HepG2 (cell line): Measurements from ENCODE around the gene DEPDC1B. TPM values are rescaled to one million over a fixed set of nuclear protein-coding genes. Genes with fewer than 3 reads are reported as not detected.

Experiments used
- ATAC-seq: fragments of 200-7000 bp; cut with Tn5 transposase; 3 replicates; pipeline ENCODE4 v1.9.1; 2020; ENCODE audit warnings: mild to moderate bottlenecking, moderate library complexity
- BruUV-seq: library from RNA; stranded (reverse); fragments of 400-500 nt; replicated peaks from 2 replicates; lab custom pipeline; 2021; lab: Mats Ljungman, UMichigan
- CTCF ChIA-PET: fragments of 300-600 bp; formaldehyde crosslinking; extraction: SDS; loops from one replicate; lab custom pipeline; 2021; ENCODE audit warnings: low total read pairs, inconsistent platforms, low intra/inter-chr PET ratio; lab: Yijun Ruan, JAX
- POLR2A ChIA-PET: fragments of 350-600 bp; sonication (Branson Sonifier 250); formaldehyde crosslinking; loops from one replicate; lab custom pipeline; 2020; ENCODE audit warnings: antibody characterized with exemption, inconsistent platforms; lab: Yijun Ruan, JAX
- DNase-seq: peaks from one replicate; pipeline ENCODE4 v3.0.0-alpha.2; 2015; ENCODE audit warnings: low spot score
- FAIRE-seq: peaks from 3 replicates; lab custom pipeline; 2011; peaks lifted over from hg19 to GRCh38; lab: Jason Lieb, UNC
- H2AFZ ChIP-seq: one replicate; pipeline ENCODE4 v1.6.1; 2011; ENCODE audit warnings: low read length, inconsistent platforms
- H3K27ac ChIP-seq: fragments of 300-600 bp; 3 replicates; pipeline ENCODE4 v1.8.0; 2011; ENCODE audit warnings: mixed run types, mild to moderate bottlenecking, mixed read lengths, low read length, inconsistent platforms; ENCODE audit not compliant: insufficient read depth; ENCODE audit errors: extremely low read length
- H3K27me3 ChIP-seq, 2 experiments: fragments of 200-600 bp in 1 of 2; 2 replicates in 1 of 2; 3 replicates in 1 of 2; pipeline versions ENCODE4 v1.6.0 to v1.8.0; 2011; ENCODE audit warnings: low read length in 2 of 2, mild to moderate bottlenecking in 2 of 2, moderate library complexity in 2 of 2, inconsistent platforms in 1 of 2; ENCODE audit not compliant: insufficient read depth in 2 of 2, control insufficient read depth in 1 of 2
- H3K36me3 ChIP-seq, 2 experiments: fragments of 200-600 bp in 1 of 2; replicated peaks in 1 of 2; 2 replicates in 1 of 2; 3 replicates in 1 of 2; pipeline versions ENCODE4 v1.5.1 to v1.8.0; 2011; ENCODE audit warnings: low read length in 2 of 2, inconsistent platforms in 1 of 2; ENCODE audit not compliant: insufficient read depth in 2 of 2, control insufficient read depth in 1 of 2
- H3K4me1 ChIP-seq: 2 replicates; pipeline ENCODE4 v1.5.1; 2012; ENCODE audit warnings: low read length, inconsistent platforms; ENCODE audit not compliant: insufficient read depth
- H3K4me2 ChIP-seq: 2 replicates; pipeline ENCODE4 v1.6.0; 2011; ENCODE audit warnings: low read depth, low read length, inconsistent platforms
- H3K4me3 ChIP-seq, 3 experiments: fragments of 200-600 bp in 1 of 3; sonication (generic), shearing (Covaris generic) in 1 of 3; replicated peaks in 1 of 3; 2 replicates each; pipeline ENCODE4 v1.5.1; 2011 to 2016; ENCODE audit warnings: low read length in 3 of 3, inconsistent platforms in 2 of 3, low read depth in 2 of 3, mild to moderate bottlenecking in 2 of 3, control low read depth in 1 of 3, mixed read lengths in 1 of 3; ENCODE audit not compliant: insufficient read depth in 1 of 3
- H3K79me2 ChIP-seq: one replicate; pipeline ENCODE4 v1.6.1; 2011; ENCODE audit warnings: low read length, inconsistent platforms; ENCODE audit not compliant: insufficient read depth
- H3K9ac ChIP-seq: 2 replicates; pipeline ENCODE4 v1.6.0; 2011; ENCODE audit warnings: mild to moderate bottlenecking, low read depth, low read length, inconsistent platforms; ENCODE audit not compliant: insufficient read depth
- H3K9me3 ChIP-seq: 2 replicates; pipeline ENCODE4 v1.5.1; 2012; ENCODE audit warnings: mild to moderate bottlenecking, low read length
- H4K20me1 ChIP-seq: 2 replicates; pipeline ENCODE4 v1.6.0; 2011; ENCODE audit warnings: inconsistent platforms, mild to moderate bottlenecking, low read length, moderate library complexity; ENCODE audit not compliant: insufficient read depth
- ERF ChIP-seq: IDR thresholded peaks from 2 replicates; pipeline ENCODE4 v1.6.1; 2018; ENCODE audit warnings: missing biosample characterization, missing genetic modification reagents
- HNF1A ChIP-seq, 2 experiments: sonication (generic) in 1 of 2; formaldehyde crosslinking in 1 of 2; IDR thresholded peaks; 2 replicates each; pipeline versions ENCODE4 v1.4.0 to v1.6.1; 2016 to 2020; ENCODE audit warnings: borderline replicate concordance in 1 of 2, low read depth in 1 of 2, mild to moderate bottlenecking in 1 of 2, missing genetic modification reagents in 1 of 2
- KLF11 ChIP-seq: IDR thresholded peaks from 2 replicates; pipeline ENCODE4 v1.6.1; 2016; ENCODE audit warnings: missing compliant biosample characterization
- PHF20 ChIP-seq: sonication (generic); formaldehyde crosslinking; IDR thresholded peaks from 2 replicates; pipeline ENCODE4 v1.5.0; 2020; ENCODE audit warnings: mild to moderate bottlenecking, missing genetic modification reagents
- RBM22 ChIP-seq: fragments of 200-400 bp; formaldehyde crosslinking; optimal IDR thresholded peaks from 2 replicates; pipeline ENCODE3; 2017; ENCODE audit warnings: mild to moderate bottlenecking, low read length, moderate library complexity
- ZBED4 ChIP-seq: sonication (generic); formaldehyde crosslinking; IDR thresholded peaks from 2 replicates; pipeline ENCODE4 v1.4.0; 2020; ENCODE audit warnings: missing genetic modification reagents, borderline replicate concordance
- ZBTB4 ChIP-seq: sonication (generic); formaldehyde crosslinking; IDR thresholded peaks from 2 replicates; pipeline ENCODE4 v1.4.0; 2020; ENCODE audit warnings: missing genetic modification reagents, mild to moderate bottlenecking, borderline replicate concordance
- ZNF329 ChIP-seq: sonication (generic); formaldehyde crosslinking; IDR thresholded peaks from 2 replicates; pipeline ENCODE4 v1.9.0; 2021; ENCODE audit warnings: low read depth, mild to moderate bottlenecking, missing genetic modification reagents
- ZNF776 ChIP-seq: sonication (generic); formaldehyde crosslinking; IDR thresholded peaks from 2 replicates; pipeline ENCODE4 v1.4.0; 2020; ENCODE audit warnings: mild to moderate bottlenecking, missing genetic modification reagents
- in situ Hi-C: cut with HindIII; loops from 2 replicates; pipeline ENCODE4 v1.10.0; 2017; ENCODE audit warnings: low pct_unique_long_range_greater_than_20kb; ENCODE audit not compliant: extremely low pct_ligation_motif_present
- intact Hi-C: fragments of 100-400 bp; cut with micrococcal nuclease; formaldehyde crosslinking; loops from one replicate; pipeline ENCODE4 v1.10.0; 2022; ENCODE audit not compliant: unreplicated experiment
- polyA plus RNA-seq, 8 experiments: library from polyadenylated mRNA; depleted of rRNA in 3 of 8; stranded (reverse) in 7 of 8; unstranded in 1 of 8; fragments of >200 nt; fragmentation: Illumina TruSeq in 4 of 8; extraction: Trizol in 4 of 8; gene quantifications; 2 replicates each; pipeline versions ENCODE4 v1.2.1 to v1.2.3, GENCODE V29; 2011 to 2016; ENCODE audit warnings: low read depth in 4 of 8, missing spikeins in 1 of 8, mixed read lengths in 1 of 8; ENCODE audit not compliant: insufficient read depth in 1 of 8
- total RNA-seq, 5 experiments: library from RNA; depleted of rRNA; stranded (reverse); fragments of >200 nt; fragmentation: Illumina TruSeq; extraction: Trizol; gene quantifications; 2 replicates each; pipeline ENCODE4 v1.2.3, GENCODE V29; 2016; ENCODE audit warnings: low read depth in 1 of 5
- TF ChIP-seq, protein P1 (sequence below): sonication (generic); formaldehyde crosslinking; IDR thresholded peaks from 2 replicates; pipeline ENCODE4 v1.4.0; 2020; ENCODE audit warnings: mild to moderate bottlenecking, missing genetic modification reagents

The DEPDC1B gene
- total and polyA plus RNA-seq, 2 of the 13 experiments (the other 11 are each of a cell fraction or from before 2014, with no cell fraction given) = 29.5 to 51.3 TPM

DNA sequence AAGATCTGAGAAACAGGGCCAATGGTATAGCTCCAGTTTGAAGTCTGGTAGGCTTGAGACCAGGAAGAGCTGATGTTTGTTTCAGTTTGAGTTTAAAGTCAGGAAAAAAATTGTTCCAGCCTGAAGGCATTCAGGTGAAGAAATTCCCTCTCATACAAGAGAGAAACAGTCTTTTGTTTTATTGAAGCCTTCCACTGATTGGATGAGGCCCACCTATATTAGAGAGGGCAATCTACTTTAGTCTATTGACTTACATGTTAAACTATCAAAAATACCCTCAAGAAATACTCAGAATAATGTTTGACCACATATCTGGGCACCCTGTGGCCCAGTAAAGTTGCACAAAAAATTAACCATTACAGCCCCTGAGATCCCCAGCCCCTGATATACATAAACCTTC is 5.2 kb upstream of the DEPDC1B start:
- H3K27ac ChIP-seq = no peak overlapping the region
- no peak for DNase-seq
- H4K20me1 ChIP-seq = no peaks in the 10 kb centered on the region
- intact Hi-C loops = no loop called here
- ChIA-PET POLR2A (interaction anchor here (1.3 kb wide), 1 partner anchor 17 kb away, joined by 3 read pairs; no protein-coding TSS in a partner anchor), CTCF (no interaction called here)
- no peaks in the 10 kb centered on the region for H3K9me3 ChIP-seq
- no peaks in the 10 kb centered on the region for H3K79me2 ChIP-seq
- H3K27me3 ChIP-seq = peaks cover 0 to 1% of the 10 kb centered on the region in 2 experiments; a peak in 1 of 5 replicates
- H3K36me3 ChIP-seq = no peaks in the 10 kb centered on the region
- in situ Hi-C loops = no loop called here
- H3K4me2 ChIP-seq = no peak overlapping the region
- no peak for ATAC-seq
- BruUV-seq = no TSS peak
- FAIRE-seq = no peak
- peaks cover 17% of the 10 kb centered on the region for H3K4me1 ChIP-seq
- no peak overlapping the region for H2AFZ ChIP-seq
- H3K4me3 ChIP-seq = no peak overlapping the region
- H3K9ac ChIP-seq = no peak overlapping the region
- TF ChIP-seq RBM22 (no peak), KLF11 (no peak), ZNF776 (no peak), PHF20 (CRISPR knock-in tag) (no peak), HNF1A (IDR thresholded peaks at IDR 0.05; ENCODE audit: low read depth) (no peak), HNF1A (CRISPR knock-in tag; IDR thresholded peaks at IDR 0.05; ENCODE audit: borderline replicate concordance) (no peak), ERF (CRISPR knock-in tag) (no peak), ZBTB4 (CRISPR knock-in tag) (no peak), ZBED4 (CRISPR knock-in tag) (no peak), ZNF329 (no peak)
- TF ChIP-seq, protein P1, sequence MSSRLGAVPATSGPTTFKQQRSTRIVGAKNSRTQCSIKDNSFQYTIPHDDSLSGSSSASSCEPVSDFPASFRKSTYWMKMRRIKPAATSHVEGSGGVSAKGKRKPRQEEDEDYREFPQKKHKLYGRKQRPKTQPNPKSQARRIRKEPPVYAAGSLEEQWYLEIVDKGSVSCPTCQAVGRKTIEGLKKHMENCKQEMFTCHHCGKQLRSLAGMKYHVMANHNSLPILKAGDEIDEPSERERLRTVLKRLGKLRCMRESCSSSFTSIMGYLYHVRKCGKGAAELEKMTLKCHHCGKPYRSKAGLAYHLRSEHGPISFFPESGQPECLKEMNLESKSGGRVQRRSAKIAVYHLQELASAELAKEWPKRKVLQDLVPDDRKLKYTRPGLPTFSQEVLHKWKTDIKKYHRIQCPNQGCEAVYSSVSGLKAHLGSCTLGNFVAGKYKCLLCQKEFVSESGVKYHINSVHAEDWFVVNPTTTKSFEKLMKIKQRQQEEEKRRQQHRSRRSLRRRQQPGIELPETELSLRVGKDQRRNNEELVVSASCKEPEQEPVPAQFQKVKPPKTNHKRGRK (CRISPR knock-in tag) = no peak
